ENCODE results near the gene SIKE1.

- TF ChIP-seq CTCF (conservative IDR thresholded peaks at IDR 0.05; ENCODE audit: low read depth, low read length) (no peak), EZH2 (IDR thresholded peaks at IDR 0.05; ENCODE audit: borderline replicate concordance, low read depth, low read length, poor library complexity, severe bottlenecking) (no peak)
These were observed 55.3 kb downstream of the SIKE1 start for GRCh38 chr1:114725230-114725629.

All from A673 (cell line).